ENCODE data around the gene NACC2.

Gene NACC2

GRCh38 chr9:136131629-136132511 is 36.8 kb upstream of the NACC2 start:
- no peak overlapping the region for H3K4me3 ChIP-seq (ENCODE audit: low read depth, low read length)
- DNase-seq (ENCODE audit: low read depth): no peak

GRCh38 chr9:136129176-136129575 is 34.1 kb upstream of the NACC2 start:
- no peak for DNase-seq (ENCODE audit: low read depth)
- no peak overlapping the region for H3K4me3 ChIP-seq (ENCODE audit: low read depth, low read length)

- no peak for DNase-seq (ENCODE audit: low read depth)
- H3K4me3 ChIP-seq (ENCODE audit: low read depth, low read length): no peak overlapping the region
Measured at GRCh38 chr9:136128436-136128835, 33.3 kb upstream of the NACC2 start.

GRCh38 chr9:136127313-136127712 is 32.2 kb upstream of the NACC2 start:
- no peak for DNase-seq (ENCODE audit: low read depth)
- no peak overlapping the region for H3K4me3 ChIP-seq (ENCODE audit: low read depth, low read length)

- DNase-seq (ENCODE audit: low read depth): no peak
- H3K4me3 ChIP-seq (ENCODE audit: low read depth, low read length): no peak overlapping the region
Measured at GRCh38 chr9:136124976-136125692, 30.0 kb upstream of the NACC2 start.

GRCh38 chr9:136122425-136123383 is 27.6 kb upstream of the NACC2 start:
- no peak overlapping the region for H3K4me3 ChIP-seq (ENCODE audit: low read depth, low read length)
- DNase-seq (ENCODE audit: low read depth): no peak

GRCh38 chr9:136121801-136122200 is 26.7 kb upstream of the NACC2 start:
- no peak overlapping the region for H3K4me3 ChIP-seq (ENCODE audit: low read depth, low read length)
- no peak for DNase-seq (ENCODE audit: low read depth)

- DNase-seq (ENCODE audit: low read depth): no peak
- H3K4me3 ChIP-seq (ENCODE audit: low read depth, low read length): no peak overlapping the region
Measured at GRCh38 chr9:136120438-136120844, 25.4 kb upstream of the NACC2 start.

GRCh38 chr9:136119883-136120393 is 24.8 kb upstream of the NACC2 start:
- peak overlapping the region; percentile 73 for H3K4me3 ChIP-seq (ENCODE audit: low read depth, low read length)
- DNase-seq (ENCODE audit: low read depth): no peak

GRCh38 chr9:136119061-136119882 is 24.2 kb upstream of the NACC2 start:
- no peak for DNase-seq (ENCODE audit: low read depth)

GRCh38 chr9:136118320-136119060 is 23.4 kb upstream of the NACC2 start, which contains the start of gene TMEM250:
Gene TMEM250, minus strand, starts transcription at chr9:136118875. Its CDS starts 1,975 bp downstream, at chr9:136116900.
- peak within 1 kb of the TSS; percentile 73 for H3K4me3 ChIP-seq (ENCODE audit: low read depth, low read length)
- peak; percentile 85 for DNase-seq (ENCODE audit: low read depth)

More at GRCh38 chr9:136119061-136119882, 24.2 kb upstream of the NACC2 start:
- peak overlapping the region; percentile 73 for H3K4me3 ChIP-seq (ENCODE audit: low read depth, low read length)

GRCh38 chr9:136117916-136118319 is 22.8 kb upstream of the NACC2 start:
- DNase-seq (ENCODE audit: low read depth): no peak
- peak overlapping the region; percentile 73 for H3K4me3 ChIP-seq (ENCODE audit: low read depth, low read length)

GRCh38 chr9:136117291-136117915 is 22.3 kb upstream of the NACC2 start:
- DNase-seq (ENCODE audit: low read depth): no peak
- peak overlapping the region; percentile 73 for H3K4me3 ChIP-seq (ENCODE audit: low read depth, low read length)

- no peak for DNase-seq (ENCODE audit: low read depth)
- H3K4me3 ChIP-seq (ENCODE audit: low read depth, low read length): no peak overlapping the region
Measured at GRCh38 chr9:136116360-136117098, 21.4 kb upstream of the NACC2 start.

GRCh38 chr9:136115641-136116359 is 20.7 kb upstream of the NACC2 start:
- no peak for DNase-seq (ENCODE audit: low read depth)
- no peak overlapping the region for H3K4me3 ChIP-seq (ENCODE audit: low read depth, low read length)

GRCh38 chr9:136115206-136115605 is 20.1 kb upstream of the NACC2 start:
- DNase-seq (ENCODE audit: low read depth): no peak
- no peak overlapping the region for H3K4me3 ChIP-seq (ENCODE audit: low read depth, low read length)

Measured in skeletal muscle cell (primary cell).